LHCN-M2 (cell line): Measurements from ENCODE around the gene ELMO1. TPM values are rescaled to one million over a fixed set of nuclear protein-coding genes. Genes with fewer than 3 reads are reported as not detected.

Source experiments
- DNase-seq: peaks from one replicate; pipeline ENCODE4 v3.0.0-alpha.2; 2012; ENCODE audit warnings: low read depth
- total RNA-seq: library from RNA; depleted of rRNA; stranded (reverse); fragments of >200 nt; gene quantifications from 2 replicates; pipeline ENCODE4 v1.2.3, GENCODE V29; 2014

Gene ELMO1
- total RNA-seq, 1 experiment from 2014 or later: not detected

DNA sequence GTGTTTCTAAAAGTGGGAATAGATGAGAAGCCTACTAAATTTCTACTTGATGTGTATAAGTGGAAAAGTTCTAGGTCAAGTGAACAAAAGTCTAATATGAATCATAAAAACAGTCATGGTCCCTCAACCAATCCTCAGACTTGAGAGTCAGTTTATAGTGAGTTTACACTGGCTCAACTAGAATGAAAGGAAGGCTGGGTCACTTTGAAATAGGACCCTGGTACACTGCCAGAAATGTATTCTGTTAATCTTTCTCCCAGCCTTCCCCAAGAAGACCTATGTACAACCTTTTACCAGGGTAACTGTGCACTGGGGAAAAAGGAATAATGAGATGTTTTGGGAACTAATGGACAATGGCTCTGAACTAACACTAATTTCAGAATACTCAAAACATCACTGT, 17.3 kb downstream of the ELMO1 start:
- no peak for DNase-seq

DNA sequence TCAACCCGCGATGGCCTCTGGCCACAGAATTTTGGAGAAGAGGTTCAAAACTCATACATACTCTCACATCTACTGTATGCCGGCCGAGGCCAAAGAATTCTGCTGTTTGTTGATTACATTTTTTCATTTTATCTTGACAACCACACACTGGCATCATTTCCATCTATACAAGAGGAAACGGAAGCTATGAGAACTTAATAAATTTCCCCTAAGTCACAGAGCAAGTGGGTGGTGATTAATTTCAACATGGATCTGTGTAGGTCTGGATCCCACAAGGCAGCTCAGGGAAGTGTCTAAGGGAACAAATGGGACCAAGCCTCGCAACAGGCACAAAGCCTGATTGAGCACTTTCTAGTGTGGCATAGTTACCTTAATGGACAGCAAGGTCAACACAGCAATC, 18.0 kb downstream of the ELMO1 start:
- no peak for DNase-seq

DNA sequence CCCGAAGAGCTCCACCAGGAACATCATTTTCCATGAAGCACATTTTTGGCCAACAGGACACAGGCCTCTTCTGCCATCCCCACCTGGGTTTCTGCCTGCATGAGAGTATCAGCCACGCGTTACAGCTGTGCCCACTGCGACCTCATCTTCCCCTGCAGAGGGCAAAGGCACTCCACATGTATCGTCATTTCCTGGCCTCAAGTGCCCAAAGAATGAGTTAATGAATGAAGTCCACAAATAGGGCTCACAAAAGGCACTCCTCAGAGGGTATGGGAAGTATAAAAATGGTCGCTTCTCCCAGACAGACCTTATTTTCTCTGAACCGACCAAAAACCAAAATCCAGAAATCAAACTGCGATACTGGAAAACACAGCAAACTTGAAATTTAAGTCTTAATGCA, 18.5 kb downstream of the ELMO1 start:
- no peak for DNase-seq

DNA sequence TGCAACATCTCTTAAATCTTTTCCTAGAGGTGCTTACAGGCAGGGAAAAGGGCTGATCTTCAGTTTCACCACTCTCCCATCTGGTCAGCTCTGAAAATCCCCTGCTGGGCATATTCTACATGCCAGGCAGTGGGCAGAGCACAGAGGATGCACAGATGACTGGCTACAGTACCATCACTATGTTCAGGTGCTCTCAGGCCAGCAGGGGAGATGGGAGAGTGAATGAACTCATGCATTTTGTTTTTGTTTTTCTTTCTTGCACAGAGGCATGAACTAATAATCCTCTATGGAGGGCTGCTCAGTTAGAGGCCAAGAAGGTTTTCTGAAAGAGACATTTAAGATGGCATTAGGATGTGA, 19.3 kb downstream of the ELMO1 start:
- no peak for DNase-seq

DNA sequence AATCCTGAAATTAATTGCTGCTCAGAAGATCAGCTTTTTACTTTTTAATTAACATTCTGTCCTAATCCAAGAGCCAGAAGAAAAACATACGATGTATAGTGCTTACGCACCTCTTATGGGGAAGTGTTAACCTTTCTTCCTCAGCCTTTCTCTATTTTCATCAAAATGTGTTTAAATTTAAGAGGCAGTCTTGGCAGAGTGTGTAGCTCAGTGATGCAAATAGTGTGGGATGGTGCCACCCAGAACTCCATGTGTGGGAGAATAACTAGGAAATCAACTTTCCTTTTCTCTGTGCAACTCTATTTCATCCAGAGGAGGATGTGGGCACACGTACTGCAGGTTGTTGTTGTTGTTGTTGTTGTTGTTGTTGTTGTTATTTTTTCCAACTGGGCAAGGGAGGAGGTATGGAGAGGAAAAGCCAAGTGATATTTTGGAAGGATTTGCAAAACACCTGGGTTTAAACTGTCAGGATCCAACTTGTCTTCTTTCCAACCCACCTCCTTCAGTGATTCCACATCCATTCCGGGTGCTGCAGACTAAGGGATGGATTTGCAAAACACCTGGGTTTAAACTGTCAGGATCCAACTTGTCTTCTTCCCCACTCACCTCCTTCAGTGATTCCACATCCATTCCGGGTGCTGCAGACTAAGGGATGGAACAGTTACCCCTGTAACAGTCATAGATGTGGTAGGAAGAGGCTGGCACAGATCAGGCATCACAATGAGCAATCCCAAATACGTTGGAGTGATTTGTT, 19.8 kb downstream of the ELMO1 start:
- no peak for DNase-seq

DNA sequence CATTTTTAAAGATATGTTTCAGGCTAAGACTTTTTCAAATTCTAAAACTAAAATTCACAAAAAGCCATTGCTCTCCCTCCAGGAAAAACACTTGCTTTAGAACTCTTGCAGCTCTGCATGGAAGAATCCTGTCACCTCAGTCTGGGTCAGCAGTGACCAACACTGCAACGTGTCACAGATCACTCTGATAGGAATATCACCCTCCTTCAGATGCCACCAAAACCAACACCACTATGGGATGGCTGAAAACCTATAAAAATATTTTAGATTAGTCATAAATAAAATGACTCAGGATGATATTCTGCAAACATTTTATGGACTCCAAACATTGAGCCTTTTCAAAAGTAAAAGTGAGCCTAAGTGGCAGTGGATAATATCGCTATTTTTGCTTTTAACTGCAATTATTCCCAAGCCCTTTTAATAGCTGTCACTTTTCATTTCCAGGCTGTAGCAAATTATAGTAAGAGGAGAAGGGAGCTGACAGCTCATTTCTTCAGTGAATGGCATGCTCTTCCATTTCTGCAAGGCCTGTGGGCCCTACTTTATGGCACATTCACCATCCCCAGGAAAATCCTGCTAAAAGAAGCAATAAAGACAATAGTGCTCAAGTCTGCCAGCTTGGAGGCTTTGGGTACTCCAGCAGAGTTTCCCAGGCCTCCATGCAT, 21.3 kb downstream of the ELMO1 start:
- DNase-seq: no peak

DNA sequence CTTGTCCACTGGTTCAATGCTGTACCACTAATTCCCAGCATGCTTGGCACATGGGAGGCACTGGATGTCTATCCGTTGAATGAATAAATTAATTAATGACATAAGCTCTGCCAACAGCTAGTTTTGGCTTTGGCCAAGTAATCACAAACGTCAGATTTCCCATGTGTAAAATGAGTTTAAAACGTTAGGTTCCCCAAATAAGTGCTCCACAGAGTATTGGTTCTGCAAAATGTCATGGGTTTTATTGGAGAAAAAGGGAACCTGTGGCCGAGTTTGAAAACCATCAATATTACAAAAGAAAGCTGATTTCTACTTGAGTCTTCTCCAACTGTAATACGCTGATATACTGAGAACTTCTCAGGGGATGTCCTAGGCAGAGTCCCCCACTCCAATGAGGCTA, 23.2 kb downstream of the ELMO1 start:
- DNase-seq: no peak

DNA sequence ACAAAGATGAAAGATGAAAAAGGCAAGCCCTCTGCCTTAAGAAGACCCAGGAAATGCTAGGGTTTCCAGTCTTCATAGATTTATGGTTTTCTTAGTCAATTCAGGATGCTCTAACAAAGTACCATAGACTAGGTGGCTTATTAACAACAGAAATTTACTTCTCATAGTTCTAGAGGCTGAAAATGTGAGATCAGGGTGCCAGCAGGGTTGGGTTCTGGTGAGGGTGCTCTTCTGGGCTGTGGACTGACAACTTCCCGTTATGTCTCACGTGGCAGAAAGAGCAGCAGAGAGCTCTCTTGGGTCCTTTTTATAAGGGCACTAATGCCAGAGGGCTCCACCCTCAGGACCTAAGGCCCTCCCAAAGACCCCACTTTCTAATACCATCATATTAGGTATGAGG, 23.7 kb downstream of the ELMO1 start:
- DNase-seq: no peak

DNA sequence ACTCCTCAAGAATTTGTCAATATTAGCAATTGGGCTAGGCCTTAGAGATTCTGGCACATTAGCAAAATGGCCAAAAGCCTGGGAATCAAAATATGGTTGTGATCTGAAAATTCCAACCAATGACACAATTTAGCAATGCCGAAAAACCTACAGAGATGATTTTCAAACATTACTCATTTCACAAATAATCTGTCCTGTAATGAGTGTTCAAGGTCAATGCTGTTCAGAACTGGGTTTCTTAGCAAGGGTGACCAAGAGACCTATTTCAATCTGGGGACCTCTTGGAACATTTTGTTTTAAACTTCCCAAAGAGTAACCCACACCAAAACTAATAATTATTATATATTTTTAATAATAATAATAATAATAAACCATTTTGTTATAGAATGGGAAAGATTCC, 24.1 kb downstream of the ELMO1 start:
- no peak for DNase-seq

DNA sequence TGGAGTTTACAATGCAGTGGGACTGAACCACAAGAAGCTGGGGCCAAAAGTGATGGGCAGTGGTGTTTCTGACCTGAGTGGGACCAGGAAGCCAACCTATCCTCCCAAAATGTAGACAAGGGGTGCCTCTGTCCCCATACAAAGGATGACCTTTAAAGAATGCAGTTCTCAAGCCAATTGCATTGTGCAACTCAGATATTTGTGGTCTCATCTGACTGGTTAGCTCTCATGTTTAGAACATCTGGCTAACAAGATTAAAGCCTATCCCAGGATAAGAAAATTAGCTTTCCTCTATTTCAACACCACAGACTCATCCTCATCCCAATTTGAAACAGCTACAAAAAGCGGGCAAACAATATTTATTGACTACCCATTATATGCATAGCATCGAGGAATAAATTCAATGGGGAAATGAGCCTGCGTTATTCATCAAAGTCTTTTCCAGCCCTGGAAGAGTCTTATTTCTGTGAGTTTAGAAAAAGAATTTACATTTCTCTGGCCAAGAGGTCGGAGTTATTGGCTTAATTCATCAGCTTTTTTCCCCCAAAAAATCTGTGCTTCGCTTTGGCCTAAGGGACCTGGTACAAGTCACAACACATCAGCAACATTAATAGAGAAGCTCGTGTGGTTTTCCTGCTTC, 26.7 kb downstream of the ELMO1 start:
- no peak for DNase-seq

DNA sequence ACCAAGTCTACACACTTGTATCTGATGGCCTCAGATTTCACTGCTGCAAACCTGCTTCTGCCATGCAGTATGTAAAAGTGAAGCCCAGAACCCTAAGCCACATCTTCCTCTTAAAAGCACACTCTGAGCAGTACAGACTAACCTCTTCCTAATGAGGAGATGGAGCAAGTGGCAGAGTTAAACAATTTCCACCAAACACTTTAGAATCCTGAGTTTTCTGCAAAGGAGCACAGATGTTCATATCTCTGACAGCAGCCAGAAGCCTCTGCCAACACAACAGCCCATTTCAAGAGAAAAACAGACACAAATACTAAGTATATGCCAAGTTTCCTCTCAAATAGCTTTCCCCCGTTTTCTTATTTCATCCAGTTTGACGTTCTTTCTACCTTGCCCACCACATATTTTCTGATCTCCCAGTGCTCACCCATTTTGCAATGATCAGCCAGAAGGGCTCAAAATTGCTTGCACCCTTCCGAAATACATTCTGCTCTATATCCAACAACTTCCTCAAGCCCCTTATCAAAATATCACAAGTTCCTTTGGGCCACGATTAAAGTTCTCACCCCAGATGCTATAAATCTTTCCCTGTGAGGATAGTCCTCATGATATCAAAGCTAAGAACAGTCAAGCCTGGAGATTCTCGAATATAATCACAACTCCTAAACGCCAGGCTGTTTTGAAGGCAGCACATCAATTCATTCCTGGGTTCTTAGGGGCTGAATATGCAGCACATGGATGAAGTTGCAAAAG, 27.5 kb downstream of the ELMO1 start:
- no peak for DNase-seq

DNA sequence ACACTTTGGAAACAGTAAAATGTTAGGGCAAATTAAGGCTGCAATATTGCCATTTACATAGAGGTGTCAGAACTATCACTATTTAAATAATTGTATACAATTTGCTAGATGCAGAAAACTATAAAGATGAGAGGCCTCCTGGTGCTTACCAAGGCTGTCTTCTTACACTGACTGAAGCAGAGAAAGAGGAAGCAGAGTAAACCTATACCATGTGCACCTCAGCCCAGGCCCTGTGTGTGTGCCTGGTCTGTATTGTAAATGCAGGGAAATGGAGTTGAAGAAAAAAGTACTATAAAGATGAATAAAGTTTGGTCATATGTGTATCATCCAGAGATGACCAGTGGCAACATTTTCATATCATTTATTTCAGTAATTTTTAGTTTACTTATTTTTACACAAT, 29.2 kb downstream of the ELMO1 start:
- DNase-seq: no peak

DNA sequence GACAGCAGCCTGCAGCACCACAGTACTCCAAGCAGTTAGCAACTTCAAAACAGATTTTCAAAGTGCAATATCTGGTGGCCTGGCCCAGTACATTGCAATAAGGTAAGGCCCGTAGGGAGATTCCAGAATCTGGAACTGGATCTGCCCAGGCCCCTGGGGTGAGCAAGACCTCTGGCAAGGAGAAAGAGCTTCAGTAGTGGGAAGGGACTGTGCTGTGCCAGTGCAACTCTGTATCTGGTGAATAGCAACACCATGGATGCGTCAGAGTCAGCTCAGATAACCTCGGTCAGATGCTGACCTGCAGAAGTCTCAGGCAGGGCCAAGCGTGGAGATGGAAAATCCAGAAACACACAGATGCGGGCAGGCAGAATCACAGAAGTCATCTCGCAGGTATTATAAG, 30.3 kb downstream of the ELMO1 start:
- DNase-seq: no peak

DNA sequence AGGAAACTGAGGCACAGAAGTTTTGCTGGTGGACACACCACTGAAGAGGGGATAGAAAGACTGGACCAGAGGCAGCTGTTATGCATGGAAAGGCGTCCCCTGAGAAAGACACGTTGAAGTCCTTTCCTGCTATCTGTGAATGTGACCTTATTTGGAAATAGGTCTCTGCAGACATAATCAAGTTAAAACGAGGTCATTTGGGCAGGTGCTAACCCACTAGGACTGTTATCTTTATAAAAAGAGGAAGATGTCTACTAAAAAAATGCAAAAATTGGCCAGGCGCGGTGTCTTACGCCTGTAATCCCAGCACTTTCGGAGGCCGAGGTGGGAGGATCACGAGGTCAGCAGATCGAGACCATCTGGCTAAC, 31.6 kb downstream of the ELMO1 start:
- DNase-seq: no peak

DNA sequence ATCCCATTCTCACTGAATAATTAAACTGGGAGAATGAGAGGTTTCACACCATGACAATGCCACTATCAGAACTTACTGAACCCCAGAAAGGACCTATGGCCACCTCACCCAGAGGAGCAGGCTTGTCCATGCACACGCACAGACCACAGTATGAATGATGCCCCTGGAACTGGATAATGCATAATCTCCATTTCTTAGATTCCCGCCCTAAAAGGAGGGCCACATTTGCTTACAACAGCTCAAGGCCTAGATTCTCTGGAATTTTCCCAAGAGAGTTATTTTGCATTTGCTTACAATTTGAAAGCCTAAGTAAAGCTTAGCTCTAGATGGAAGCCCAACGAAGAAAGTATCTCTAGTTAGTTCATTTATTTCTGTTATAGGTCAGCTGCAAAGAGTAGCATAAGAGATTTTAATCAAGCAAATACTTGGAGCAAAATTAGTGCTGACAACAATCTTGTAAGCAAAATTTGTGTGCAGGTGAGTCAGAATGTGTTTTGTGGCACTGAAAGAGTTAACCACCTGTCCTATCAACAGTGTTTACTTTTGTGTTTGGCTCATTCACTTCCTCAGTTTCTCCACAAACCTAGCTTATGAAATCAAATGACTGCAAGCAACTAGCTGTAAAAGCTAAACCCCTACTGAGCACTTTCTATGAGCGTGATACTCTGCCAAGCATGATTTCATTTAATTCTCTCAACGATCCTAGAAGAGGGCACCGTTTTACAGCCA, 32.1 kb downstream of the ELMO1 start:
- DNase-seq: no peak

DNA sequence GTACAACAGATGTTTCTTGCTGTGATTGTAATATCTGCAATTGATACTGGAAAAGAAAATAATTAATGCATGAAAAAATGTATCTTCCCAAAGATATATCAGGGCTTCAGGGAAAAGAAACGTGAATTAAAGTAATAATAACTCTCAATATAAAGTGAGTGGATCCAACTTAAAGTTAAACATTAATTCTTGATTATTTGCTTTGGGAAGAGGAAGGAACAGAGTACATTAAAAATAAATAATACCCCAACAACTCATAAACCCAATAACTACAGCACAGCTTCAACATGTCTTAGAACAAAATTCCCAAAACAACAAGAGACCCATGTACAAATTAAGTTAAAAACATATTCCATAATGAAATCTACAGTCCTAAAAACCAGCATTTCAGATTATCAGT, 33.0 kb downstream of the ELMO1 start:
- DNase-seq: no peak

DNA sequence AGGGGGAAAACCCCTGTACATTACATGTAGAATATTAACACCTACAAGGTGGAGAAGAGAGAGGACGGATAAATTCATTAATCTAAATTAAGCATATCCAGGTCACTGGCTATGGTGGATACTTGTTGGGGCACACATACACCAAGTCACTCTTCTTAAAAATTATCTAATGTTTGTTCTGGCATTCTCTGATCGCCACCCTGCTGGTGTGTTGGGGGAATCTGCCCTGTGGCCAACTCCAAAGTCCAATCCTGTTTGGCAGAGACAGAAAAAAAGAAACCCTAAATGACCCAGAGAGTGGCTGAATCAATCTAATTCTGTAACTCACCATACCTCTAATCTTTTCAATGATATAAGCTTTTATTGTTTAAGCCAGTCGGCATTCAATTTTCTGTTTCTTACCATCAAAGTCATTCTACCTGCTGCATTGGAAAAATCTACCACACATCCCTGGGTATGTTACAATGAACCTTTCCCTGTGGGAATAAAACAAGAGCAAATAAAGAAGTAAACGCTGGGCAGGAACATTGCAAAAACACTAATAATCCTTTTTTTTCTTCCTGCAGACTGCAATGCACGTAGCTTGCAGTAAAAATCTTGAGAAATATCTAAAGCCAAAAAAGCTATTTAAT, 34.2 kb downstream of the ELMO1 start:
- DNase-seq: no peak

DNA sequence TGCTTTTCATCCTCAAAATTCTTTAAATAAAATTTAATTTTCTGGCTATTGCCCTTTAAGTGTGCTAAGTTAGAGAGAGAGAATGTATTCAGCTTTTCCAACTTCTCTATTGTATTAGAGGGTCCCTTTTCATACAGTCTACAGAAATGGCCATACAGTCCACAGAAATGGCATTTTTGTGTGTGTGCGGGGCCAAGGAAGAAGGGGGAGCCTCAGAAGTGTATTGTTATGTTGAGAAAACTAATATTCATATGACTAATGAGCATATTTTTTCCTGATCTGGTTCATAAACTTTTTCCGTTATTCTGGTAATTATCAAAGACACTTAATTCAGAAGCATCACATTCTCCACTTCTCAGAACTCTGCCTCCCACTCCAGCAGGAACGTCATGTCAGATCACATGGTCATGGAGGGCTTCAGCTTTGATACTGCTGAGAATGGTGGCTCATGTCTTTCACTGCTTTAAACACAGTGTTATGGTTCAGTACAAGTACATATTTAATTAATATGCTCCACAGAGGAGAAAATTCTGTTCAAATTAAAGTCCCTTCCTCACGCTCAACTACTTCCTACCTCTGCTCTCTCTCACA, 37.1 kb downstream of the ELMO1 start:
- DNase-seq: no peak

DNA sequence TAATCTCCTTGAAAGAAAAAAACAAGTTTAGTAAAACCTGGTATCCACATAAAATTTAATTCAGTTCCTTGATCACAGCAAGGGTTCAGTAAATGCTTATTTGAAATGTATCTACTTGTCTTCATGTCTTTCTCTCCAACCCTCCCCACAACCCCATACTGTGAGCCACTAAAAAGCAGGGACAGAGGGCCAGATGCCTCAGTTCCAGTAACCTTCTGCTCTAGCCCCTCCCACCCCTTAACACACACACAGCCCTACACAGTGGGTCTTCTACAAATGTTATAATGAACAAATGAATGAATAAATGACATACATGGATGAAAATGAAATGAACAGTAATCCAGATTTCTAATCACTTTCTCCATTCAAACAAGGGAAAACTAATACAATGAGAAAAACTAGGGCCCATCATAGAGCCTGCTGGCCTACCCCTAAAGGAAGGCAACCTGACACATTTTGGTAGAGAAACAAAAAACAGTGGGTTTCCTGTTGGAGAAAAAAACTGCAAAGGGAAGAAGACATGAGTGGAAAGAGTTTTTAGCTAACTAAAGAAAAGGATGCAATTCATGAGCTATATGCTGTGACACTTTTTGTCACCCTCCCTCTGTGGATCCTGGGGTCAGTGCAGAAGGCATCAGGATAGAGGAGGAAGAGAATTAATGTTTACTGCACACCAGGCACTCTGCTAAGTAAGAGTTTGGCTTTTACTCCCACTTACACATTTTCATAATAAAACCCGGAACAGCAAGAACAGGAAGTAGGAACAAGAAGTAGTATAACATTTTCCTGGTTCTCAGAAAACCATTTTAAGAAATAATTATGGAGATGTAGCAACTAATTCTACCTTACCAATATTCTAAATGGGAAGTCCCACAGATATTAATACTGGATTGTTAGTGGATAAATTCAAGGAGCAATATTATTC, 38.1 kb downstream of the ELMO1 start:
- DNase-seq: no peak

DNA sequence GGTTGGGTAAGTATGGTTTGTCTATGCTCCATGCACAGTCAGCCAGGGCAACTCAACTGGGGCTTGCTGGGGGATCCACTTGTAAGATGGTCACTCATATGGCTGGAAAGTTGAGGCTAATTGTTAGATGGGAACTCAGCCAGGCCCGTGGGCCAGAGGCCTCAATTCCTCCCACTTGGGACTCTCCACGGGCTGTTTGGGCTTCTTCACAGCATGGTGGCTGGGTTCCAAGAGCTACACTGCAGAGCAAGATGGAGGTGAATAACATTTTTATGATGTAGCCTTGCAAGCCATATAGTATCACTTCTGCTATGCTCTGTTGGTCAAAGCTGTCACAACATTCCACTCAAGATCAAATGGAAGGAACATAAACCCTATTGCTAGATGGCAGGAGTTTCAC, 39.2 kb downstream of the ELMO1 start:
- DNase-seq: no peak
